HG03460 (cell line): Measurements from ENCODE around the gene PPP2R5A.

Experiments
- ATAC-seq: cut with Tn5 transposase; IDR thresholded peaks from one replicate; pipeline ENCODE4 v1.9.1; 2021; ENCODE audit not compliant: unreplicated experiment

The PPP2R5A gene

GRCh38 chr1:212401838-212402582 is 116.8 kb downstream of the PPP2R5A start:
- no peak for ATAC-seq

DNA sequence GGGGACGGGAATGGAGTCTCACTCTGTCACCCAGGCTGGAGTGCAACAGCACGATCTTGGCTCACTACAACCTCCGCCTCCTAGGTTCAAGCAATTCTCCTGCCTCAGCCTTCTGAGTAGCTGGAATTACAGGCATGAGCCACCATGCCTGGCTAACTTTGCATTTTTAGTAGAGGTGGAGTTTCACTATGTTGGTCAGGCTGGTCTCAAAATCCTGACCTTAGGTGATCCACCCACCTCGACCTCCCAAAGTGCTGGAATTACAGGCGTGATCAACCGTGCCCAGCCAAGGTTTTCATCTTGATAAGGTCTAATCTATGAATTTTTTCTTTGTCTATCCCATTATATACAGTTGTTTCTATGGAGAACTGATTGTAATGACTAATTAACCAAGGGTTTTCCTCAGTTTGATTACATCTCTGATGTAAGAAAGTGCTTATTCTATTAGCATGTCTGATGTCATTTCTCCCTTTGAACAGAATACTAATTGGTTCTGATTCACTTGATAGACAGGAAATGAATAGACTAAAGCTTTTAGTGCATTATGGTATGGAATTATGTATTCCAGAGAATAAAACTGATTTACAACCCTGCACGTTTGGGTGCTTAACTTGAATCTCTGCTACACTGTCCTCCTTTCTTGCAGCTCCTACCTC is 117.6 kb downstream of the PPP2R5A start:
- no peak for ATAC-seq

DNA sequence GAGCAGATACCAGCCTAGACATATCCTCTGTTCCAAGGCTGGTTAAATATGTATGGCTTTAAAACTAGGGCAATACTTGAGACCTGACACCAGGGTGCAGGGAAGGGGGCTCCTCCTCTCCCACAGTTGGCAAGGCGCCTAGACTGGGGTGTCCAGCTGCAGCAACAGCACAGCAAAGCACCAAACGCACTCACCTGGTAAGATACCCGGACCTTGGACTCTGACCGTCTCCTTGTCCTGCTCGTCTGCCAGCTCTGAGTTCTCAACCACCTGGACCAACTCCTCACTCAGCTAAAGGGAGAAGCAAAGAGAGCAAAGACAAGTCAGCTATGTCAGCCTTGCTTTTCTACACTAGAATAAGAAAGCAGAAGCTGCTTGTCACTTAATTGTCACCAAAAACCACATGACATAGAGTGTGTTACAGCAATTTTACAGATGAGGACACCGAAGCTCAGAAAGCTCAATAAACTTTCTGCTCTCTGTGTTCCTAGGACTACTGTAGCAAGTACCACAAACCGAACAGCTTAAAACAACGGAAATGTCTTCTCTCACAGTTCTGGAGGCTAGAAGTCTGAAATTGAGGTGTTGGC is 125.1 kb downstream of the PPP2R5A start:
- ATAC-seq: no peak
